RKO (cell line): Measurements from ENCODE around the gene GSG1L.

Experiments
- DNase-seq: peaks from one replicate; pipeline ENCODE4 v3.0.0-alpha.2; 2016; ENCODE audit warnings: low spot score

GSG1L gene

GRCh38 chr16:28091656-28092055 is 28.1 kb upstream of the GSG1L start:
- no peak for DNase-seq

- DNase-seq = peak; percentile 66
Measured at GRCh38 chr16:28090646-28091377, 27.3 kb upstream of the GSG1L start.

- no peak for DNase-seq
Measured at GRCh38 chr16:28089992-28090365, 26.5 kb upstream of the GSG1L start.

GRCh38 chr16:28089205-28089991 is 25.9 kb upstream of the GSG1L start:
- DNase-seq = no peak

GRCh38 chr16:28087675-28088300 is 24.3 kb upstream of the GSG1L start:
- no peak for DNase-seq

- DNase-seq = no peak
Measured at GRCh38 chr16:28087140-28087660, 23.7 kb upstream of the GSG1L start.

GRCh38 chr16:28086186-28087139 is 22.9 kb upstream of the GSG1L start:
- no peak for DNase-seq

GRCh38 chr16:28085389-28086171 is 22.1 kb upstream of the GSG1L start:
- DNase-seq = no peak

- DNase-seq = no peak
Measured at GRCh38 chr16:28084209-28084608, 20.7 kb upstream of the GSG1L start.

- DNase-seq = no peak
Measured at GRCh38 chr16:28082624-28083023, 19.1 kb upstream of the GSG1L start.

GRCh38 chr16:28081391-28081968 is 18.0 kb upstream of the GSG1L start:
- no peak for DNase-seq

- DNase-seq = no peak
Measured at GRCh38 chr16:28078261-28078660, 14.7 kb upstream of the GSG1L start.

GRCh38 chr16:28073836-28074235 is 10.3 kb upstream of the GSG1L start:
- DNase-seq = no peak

- no peak for DNase-seq
Measured at GRCh38 chr16:28072087-28072486, 8.6 kb upstream of the GSG1L start.

- DNase-seq = no peak
Measured at GRCh38 chr16:28069971-28070794, 6.7 kb upstream of the GSG1L start.

GRCh38 chr16:28068976-28069375 is 5.5 kb upstream of the GSG1L start:
- no peak for DNase-seq

- no peak for DNase-seq
Measured at GRCh38 chr16:28067604-28068379, 4.3 kb upstream of the GSG1L start.

- no peak for DNase-seq
Measured at GRCh38 chr16:28064706-28065249, 1.3 kb upstream of the GSG1L start.

- no peak for DNase-seq
Measured at GRCh38 chr16:28064150-28064549, 636 bp upstream of the GSG1L start.
